Transverse colon (tissue), 4 donors: ENCODE measurements around the gene MAP6.

Experiments used
- CTCF ChIP-seq, 5 experiments: fragments of 200-600 bp in 3 of 5; fragments of 450-650 bp in 2 of 5; sonication (generic) in 3 of 5; IDR thresholded peaks; 1 replicate in 2 of 5; 2 replicates in 3 of 5; pipeline ENCODE4 v1.5.1; 2016 to 2017; ENCODE audit warnings: antibody characterized with exemption in 5 of 5, inconsistent platforms in 3 of 5, mild to moderate bottlenecking in 2 of 5, moderate library complexity in 1 of 5
- POLR2A ChIP-seq: fragments of 450-650 bp; IDR thresholded peaks from one replicate; pipeline ENCODE4 v1.6.1; 2016; ENCODE audit warnings: antibody characterized with exemption, mild to moderate bottlenecking, moderate library complexity
- POLR2AphosphoS5 ChIP-seq, 3 donors: sonication (generic); formaldehyde crosslinking; IDR thresholded peaks; one replicate each; pipeline ENCODE4 v1.6.1; 2016; ENCODE audit warnings: antibody characterized with exemption in 3 of 3

GRCh38 chr11:75555079-75555811 is 113.6 kb downstream of the MAP6 start:
- TF ChIP-seq POLR2A (no peak), CTCF (IDR thresholded peaks at IDR 0.05) (no peak), POLR2AphosphoS5 (IDR thresholded peaks at IDR 0.05) (no peak)
